GM19328 (cell line): Measurements from ENCODE around the gene PRPH2.
"Not testable (repeated sequence)": the region's sequence is repeated elsewhere in the genome, so short reads cannot be mapped to it uniquely, and the experiment has no call there.

Experiments used
- ATAC-seq: cut with Tn5 transposase; IDR thresholded peaks from one replicate; pipeline ENCODE4 v1.9.1; 2021; ENCODE audit warnings: mild to moderate bottlenecking, moderate library complexity; ENCODE audit not compliant: unreplicated experiment

Gene PRPH2

GRCh38 chr6:42702200-42702599, 20.2 kb downstream of the PRPH2 start:
- ATAC-seq = no peak

GRCh38 chr6:42698217-42698616, 24.2 kb downstream of the PRPH2 start:
- ATAC-seq = no peak

DNA sequence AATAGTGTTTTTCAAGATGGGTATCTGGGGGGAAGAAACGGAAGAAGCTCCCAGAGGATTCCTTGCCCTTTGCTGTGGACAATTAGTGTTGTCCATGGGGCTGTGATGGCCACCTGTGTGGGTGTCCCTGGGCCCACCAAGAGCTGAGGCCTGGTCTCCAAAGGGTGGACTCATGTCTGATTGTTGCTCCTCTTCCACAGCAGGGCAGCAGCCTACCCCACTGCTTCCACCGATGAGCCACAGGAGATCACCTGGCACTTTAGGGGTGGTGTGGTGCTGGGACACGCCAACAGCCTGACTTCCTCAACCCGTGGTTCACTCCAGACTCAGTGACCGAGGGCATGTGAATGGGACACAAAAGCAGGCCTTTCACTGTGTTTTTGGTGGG, 25.1 kb downstream of the PRPH2 start:
- ATAC-seq = no peak

- no peak for ATAC-seq
Observed at GRCh38 chr6:42696526-42697267, 25.7 kb downstream of the PRPH2 start.

- no peak for ATAC-seq
Observed at GRCh38 chr6:42694586-42694985, 27.8 kb downstream of the PRPH2 start.

DNA sequence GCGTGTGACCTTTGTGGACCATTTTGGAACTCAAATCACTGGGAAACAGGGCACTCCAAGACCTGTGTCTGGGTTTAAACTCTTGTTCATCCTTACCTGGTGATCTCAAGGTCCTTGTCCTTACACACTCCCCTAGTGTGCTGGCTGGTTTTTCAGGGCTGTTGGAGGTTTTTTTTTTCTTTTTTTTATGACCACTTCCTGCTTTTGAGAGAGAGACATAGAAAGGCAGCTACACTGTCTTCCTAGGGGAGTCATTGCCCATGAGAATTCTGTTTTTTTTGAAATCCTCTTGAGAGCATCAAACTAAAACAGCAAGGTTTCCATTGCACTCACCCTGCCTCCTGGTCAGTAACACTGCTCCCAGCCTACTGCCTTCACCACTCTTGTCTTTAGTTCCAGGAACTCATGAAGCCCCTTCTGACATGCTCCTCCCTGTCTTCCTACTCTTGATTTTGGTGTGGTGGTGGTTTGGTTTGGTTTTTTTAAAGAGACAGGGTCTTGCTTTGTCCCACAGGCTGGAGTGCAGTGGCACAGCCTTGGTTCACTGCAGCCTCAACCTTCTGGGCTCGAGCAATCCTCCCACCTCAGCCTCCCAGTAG, 28.6 kb downstream of the PRPH2 start:
- ATAC-seq = no peak

- ATAC-seq = no peak
Observed at GRCh38 chr6:42692137-42692911, 30.1 kb downstream of the PRPH2 start.

DNA sequence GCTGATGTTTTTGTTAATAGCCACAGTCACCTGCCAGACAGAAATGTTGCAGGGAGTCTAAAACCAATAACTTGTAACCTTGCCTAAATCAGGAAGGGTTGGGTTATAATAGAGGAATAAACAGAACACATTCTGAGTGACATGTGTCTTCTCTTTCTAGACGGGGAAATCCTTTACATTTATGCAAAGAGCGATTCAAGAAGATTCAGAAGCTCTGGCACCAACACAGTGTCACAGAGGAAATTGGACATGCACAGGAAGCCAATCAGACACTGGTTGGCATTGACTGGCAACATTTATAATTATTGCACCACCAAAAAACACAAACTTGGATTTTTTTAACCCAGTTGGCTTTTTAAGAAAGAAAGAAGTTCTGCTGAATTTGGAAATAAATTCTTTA, 31.5 kb downstream of the PRPH2 start:
- no peak for ATAC-seq

GRCh38 chr6:42690151-42690702, 32.2 kb downstream of the PRPH2 start:
- no peak for ATAC-seq

GRCh38 chr6:42689371-42689770, 33.0 kb downstream of the PRPH2 start:
- no peak for ATAC-seq

DNA sequence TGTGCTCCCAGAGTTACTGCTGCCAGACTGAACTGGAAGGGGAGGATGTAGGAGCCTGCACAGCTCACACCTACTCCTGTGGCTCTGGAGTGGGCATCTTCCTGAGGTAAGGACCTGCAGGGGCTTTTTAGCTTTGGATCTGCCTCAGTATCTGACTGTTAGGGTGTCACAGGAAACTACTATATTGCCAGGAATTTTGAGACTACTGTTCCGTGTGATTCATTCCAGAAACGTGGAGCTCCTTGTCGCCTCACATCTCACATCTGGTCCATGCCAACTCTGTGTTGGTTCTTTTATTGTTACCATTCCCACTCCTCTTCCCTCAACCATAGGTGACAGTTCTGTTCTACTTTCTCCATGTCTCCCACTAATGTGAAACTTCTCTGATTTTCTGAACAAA, 34.1 kb downstream of the PRPH2 start:
- ATAC-seq = no peak

DNA sequence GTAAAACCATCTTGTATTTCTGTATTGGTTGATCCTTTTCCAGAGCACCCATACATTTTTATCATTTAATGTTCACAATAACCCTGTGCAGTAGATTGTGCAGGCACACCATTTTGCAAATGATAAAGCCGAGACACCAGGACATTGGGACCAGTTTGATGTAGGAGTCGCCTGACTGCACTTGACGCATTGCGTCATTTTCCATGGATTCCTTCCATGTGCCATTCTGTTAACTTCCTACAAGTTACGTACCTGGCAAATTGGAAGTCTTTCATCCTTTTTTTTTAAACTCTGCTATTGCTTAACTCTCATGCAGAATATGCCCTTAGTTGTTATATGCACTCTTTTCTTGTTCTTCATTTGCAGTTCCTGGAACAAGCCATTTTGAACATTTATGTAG, 43.0 kb downstream of the PRPH2 start:
- no peak for ATAC-seq

DNA sequence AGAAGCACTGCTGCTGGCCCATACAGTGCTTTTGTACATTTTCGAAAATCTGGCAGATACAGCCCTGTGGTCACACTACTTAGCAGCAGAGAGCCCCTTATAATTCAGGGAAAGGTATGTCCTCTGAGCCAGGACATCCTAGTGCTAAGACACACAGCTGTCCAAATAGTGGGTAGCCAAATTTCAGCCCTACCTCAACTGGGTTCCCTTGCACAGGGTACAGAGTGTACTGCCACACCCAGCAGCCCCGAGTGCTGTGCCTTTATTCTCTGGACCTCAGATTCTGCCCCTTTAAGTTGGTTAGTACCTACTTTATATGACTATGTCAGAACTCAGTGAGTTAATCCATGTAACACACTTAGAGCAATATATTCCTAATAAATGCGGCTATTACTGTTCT, 47.6 kb downstream of the PRPH2 start:
- no peak for ATAC-seq

GRCh38 chr6:42674368-42674767, 48.0 kb downstream of the PRPH2 start:
- not testable (repeated sequence) for ATAC-seq

DNA sequence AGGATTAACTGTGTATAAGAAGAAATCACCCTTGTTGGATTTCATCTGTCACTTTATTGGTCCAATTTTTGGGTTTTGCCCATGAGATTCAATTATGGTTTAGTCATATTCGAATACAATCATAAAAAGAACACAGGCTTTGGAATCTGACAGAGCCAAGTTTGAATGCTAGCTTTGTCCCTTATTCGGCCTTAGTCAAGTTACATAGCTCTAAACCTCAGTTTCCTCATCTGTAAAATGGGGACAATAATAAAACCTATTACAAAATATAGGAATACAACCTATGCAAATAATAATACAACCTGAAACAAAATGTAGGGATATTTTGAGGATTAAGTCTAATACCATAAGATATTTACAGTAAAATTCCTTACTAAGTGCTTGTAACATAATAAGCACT, 57.7 kb downstream of the PRPH2 start:
- ATAC-seq = no peak

- no peak for ATAC-seq
Observed at GRCh38 chr6:42661540-42662153, 60.8 kb downstream of the PRPH2 start.

DNA sequence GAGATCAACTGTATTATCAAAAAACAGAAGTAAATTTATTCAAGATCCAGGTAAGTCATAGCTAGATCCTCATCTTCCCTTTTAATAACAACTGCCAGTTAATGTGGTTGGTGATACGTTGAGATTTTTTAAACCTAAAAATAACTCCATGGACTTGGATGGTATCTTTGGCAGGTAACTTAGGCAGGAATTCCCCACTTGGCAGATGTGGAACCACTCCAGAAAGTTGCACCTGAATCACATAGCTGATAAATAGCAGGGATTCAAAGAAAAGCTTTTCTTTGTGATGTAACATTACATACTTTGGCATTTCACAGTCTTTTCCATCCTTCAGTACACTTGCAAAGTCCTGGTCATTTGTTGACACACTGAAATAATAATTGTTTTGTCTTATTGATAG, 62.6 kb downstream of the PRPH2 start:
- ATAC-seq = no peak

DNA sequence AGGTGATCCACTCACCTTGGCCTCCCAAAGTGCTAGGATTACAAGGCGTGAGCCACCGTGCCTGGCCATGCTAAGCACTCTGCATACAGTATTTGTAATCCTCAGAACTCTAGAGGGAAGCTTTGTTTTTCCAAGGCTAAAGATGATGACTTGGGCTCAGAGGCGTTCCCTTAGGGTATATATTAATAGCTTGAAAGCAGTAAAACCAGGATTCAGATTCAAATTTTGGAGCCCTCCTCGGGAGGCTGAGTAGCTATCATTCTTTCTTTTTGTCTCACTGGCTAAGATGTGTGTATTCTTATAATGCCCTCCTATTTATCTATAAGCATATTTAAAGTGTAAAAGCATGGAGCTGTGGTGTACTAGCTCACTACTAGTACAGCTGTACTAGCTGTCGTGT, 68.5 kb downstream of the PRPH2 start:
- no peak for ATAC-seq

DNA sequence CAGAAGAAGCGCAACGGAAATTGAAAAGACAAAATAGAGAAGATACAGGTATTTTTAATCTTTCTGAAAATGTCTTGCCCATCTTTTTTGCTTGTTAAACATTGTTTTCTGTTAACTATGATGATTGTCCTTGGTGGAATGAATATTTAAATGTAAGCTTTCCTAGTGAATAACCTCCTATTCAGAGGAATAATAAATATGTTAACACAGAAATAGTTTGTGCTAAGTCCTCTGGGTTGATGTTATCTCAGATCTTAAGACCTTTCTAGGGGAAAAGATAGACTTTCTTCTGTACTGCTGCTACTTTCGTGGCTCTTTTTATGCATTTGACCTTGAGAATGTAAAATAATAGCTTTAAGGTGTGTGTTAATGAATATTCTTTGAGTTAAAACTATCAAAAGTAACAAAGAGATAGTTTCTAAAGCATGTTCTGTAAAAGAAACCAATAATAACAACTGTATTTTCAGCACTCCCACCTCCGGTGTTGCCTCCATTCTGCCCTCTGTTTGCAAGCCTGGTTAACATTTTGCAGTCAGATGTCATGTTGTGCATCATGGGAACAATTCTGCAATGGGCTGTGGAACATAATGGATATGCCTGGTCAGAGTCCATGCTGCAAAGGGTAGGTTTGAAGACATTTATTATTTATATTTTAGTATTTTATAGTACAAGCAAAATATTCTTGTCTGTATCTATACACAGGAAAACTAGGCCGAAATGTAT, 70.2 kb downstream of the PRPH2 start:
- no peak for ATAC-seq
